ENCODE results near the gene CLN6.

DNA sequence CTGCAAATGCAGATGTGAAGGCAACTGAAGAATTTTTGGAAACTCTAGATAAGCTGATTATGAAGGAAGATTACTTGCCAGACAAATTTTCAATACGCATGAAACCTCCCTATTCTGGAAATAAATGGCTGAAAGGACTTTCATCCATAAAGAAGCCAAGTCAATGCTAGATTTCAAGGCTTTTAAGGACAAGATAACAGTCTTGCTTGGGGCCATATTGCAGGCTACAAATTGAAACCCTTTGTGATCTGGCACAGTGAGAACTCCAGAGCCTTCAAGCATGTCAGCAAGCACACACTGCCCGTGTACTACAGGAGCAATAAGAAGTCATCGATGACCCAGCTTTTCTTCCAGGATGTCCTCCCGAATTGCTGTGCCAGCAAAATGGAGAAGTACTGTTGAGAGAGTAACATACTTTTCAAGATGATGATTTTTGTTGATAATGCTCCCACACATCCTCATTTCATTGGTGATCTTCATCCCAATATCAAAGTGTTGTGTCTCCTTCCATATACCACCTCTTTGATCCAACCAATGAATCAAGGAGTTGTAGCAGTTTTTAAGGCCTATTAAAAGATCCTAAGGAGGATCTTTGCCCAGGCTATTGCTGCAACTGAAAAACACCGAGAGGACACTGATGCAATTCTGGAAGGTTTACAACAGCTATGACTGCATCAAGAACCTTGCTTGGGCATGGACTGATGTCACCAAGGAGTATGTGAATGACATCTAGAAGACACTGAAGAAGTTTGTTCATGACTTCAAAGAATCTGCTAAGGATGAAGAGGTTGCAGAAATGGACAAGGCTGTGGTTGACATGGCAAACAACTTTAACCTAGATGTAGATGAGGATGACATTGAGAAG lies 44.7 kb downstream of the CLN6 start:
- peak; percentile 38; the same call in 1 of the 2 replicates for TF ChIP-seq GATA3 (IDR thresholded peaks at IDR 0.05; ENCODE audit: low read depth, low read length)
- peak; percentile 50; the same call in 1 of the 2 replicates for TF ChIP-seq GATA2 (IDR thresholded peaks at IDR 0.05; ENCODE audit: low read depth, low read length)
